Measurements from ENCODE around the gene B4GALT6.

DNA sequence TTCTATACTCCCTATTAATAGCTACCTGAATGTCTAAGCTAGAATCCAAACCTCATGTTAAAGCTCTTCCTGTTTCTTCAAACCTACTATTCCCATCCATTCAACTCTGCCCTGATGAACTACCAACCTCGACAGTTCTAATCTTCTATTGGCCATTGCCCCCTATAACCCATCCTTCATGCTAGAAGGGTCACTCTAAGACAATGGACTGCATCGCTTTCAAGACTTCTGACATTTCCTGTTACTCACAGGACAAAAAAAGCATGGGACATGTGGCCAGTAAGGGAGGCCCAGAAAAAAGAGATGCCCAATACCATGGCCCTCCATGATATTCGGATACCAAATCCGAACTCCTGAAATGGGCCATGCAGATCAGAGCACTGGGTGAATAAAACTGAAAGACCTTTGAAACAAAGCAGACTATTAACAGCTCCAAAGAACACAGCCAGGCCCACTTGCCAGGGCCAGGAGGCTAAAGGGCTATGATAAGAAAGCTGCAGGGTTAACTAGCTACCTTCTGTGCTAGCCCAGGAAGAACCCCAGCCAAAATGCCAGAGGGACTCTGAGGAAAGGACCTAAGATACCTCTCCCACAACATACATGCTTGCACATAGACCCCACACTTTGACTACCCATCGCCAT lies 4.5 kb downstream of the B4GALT6 start:
- TF ChIP-seq POLR2A (IDR thresholded peaks at IDR 0.05) (no peak), EP300 (IDR thresholded peaks at IDR 0.05; ENCODE audit: low read depth) (no peak)
- TF ChIP-seq, protein P1, sequence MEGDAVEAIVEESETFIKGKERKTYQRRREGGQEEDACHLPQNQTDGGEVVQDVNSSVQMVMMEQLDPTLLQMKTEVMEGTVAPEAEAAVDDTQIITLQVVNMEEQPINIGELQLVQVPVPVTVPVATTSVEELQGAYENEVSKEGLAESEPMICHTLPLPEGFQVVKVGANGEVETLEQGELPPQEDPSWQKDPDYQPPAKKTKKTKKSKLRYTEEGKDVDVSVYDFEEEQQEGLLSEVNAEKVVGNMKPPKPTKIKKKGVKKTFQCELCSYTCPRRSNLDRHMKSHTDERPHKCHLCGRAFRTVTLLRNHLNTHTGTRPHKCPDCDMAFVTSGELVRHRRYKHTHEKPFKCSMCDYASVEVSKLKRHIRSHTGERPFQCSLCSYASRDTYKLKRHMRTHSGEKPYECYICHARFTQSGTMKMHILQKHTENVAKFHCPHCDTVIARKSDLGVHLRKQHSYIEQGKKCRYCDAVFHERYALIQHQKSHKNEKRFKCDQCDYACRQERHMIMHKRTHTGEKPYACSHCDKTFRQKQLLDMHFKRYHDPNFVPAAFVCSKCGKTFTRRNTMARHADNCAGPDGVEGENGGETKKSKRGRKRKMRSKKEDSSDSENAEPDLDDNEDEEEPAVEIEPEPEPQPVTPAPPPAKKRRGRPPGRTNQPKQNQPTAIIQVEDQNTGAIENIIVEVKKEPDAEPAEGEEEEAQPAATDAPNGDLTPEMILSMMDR (IDR thresholded peaks at IDR 0.05), result no peak

Data from transverse colon (tissue), 3 donors.